Pancreas (tissue), 10 donors: ENCODE measurements around the gene DCLK2. TPM values are rescaled to one million over a fixed set of nuclear protein-coding genes. Genes with fewer than 3 reads are reported as not detected.

Experiments
- ATAC-seq, 4 donors: fragments of 200-7000 bp; cut with Tn5 transposase; one replicate each; pipeline versions ENCODE4 v1.8.0 to v1.9.1; 2020; ENCODE audit warnings: mild to moderate bottlenecking in 4 of 4, moderate library complexity in 4 of 4
- DNase-seq, 6 donors: peaks; one replicate each; pipeline ENCODE4 v3.0.0-alpha.2; 2020
- FAIRE-seq: peaks from 2 replicates; lab custom pipeline; 2012; peaks lifted over from hg19 to GRCh38; lab: Jason Lieb, UNC
- H3K27ac ChIP-seq, 4 donors: fragments of 200-600 bp; sonication (generic); 1 replicate in 3 of 4; 2 replicates in 1 of 4; pipeline versions ENCODE4 v1.5.0 to v1.8.0; 2020
- H3K27me3 ChIP-seq, 4 donors: fragments of 200-600 bp; one replicate each; pipeline ENCODE4 v1.8.0; 2021
- H3K36me3 ChIP-seq, 3 donors: fragments of 200-600 bp; sonication (generic) in 1 of 3; one replicate each; pipeline versions ENCODE4 v1.5.0 to v1.8.0; 2020 to 2021
- H3K4me1 ChIP-seq, 3 donors: fragments of 200-600 bp; one replicate each; pipeline ENCODE4 v1.8.0; 2021
- H3K4me3 ChIP-seq, 4 donors: fragments of 200-600 bp; sonication (generic) in 2 of 4; one replicate each; pipeline versions ENCODE4 v1.5.0 to v1.8.0; 2020 to 2021
- H3K9me3 ChIP-seq, 4 donors: fragments of 200-600 bp; one replicate each; pipeline ENCODE4 v1.8.0; 2021
- CTCF ChIP-seq, 4 donors: fragments of 200-600 bp; sonication (generic) in 3 of 4; IDR thresholded peaks; one replicate each; pipeline versions ENCODE4 v1.5.0 to v1.8.0; 2021; ENCODE audit warnings: antibody characterized with exemption in 4 of 4
- WGBS, 2 donors: extraction: QIAGEN DNeasy Blood & Tissue Kit; methylation state at CpG; one replicate each; pipeline ENCODE4 v1.1.7; 2013; 5-methylcytosine and 5-hydroxymethylcytosine counted together
- intact Hi-C, 3 donors: fragments of 100-400 bp; cut with DNase I; formaldehyde crosslinking; loops; one replicate each; pipeline versions ENCODE4 v1.11.1 to v1.14.2; 2022
- polyA plus RNA-seq, 2 donors: library from polyadenylated mRNA; stranded (reverse); fragments of 200-250 nt; gene quantifications; one replicate each; pipeline ENCODE4 v1.2.3, GENCODE V29; 2013
- total RNA-seq, 6 donors: library from RNA; stranded (reverse); fragmentation: NEBNext Ultra II Directional in 4 of 6; extraction: Animal tissue kit (Norgen Biotek cat#: 25700) in 4 of 6; gene quantifications; one replicate each; pipeline versions ENCODE4 v1.2.1 to v1.2.4, GENCODE V29; 2021 to 2023
- donor health status: healthy with polysubstance abuse.
- donor health status: DM: no; HTN: no; CAD: no; lungs with moderate emphysema.
- donor health status: DM: no; HTN: no; CAD: no.
- donor health status: control.
- donor health status: control.
- donor health status: Bipolar disorder and iron deficiency.
- donor health status: DM: yes; HTN: yes; CAD: no.
- donor health status: DM: no; HTN: no; CAD: no.
- donor health status: DM: no; HTN: no; CAD: no.
- donor health status: DM: yes; HTN: yes; CAD: no.

Gene DCLK2
- total and polyA plus RNA-seq, 8 donors, result 1.2 to 3.7 (median 1.8) TPM

DNA sequence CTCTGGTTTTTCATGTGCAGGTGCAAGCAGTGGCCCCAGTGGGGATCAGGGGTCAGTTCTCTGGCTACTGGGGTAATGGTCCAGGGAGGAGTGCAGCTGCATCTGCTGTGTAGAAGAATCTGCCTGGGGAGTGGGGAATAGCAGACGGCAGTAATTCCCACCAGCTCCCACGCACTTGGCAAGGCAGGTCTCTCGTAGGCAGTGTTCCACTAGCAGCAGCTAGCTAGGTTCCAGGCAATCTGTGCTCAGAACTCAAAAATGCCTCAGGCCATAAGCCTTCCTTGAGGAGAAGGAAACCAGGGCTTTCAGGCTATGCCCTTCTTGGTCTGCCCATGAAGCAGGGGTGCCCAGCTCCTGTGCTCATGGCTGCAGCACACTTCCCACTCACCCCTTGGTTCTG, 38.8 kb downstream of the DCLK2 start:
- Histone ChIP-seq H3K27me3 (no peaks in the 10 kb centered on the region), H3K4me1 (peaks cover 0 to 11% (median 5%) of the 10 kb centered on the region in 3 donors), H3K36me3 (no peaks in the 10 kb centered on the region), H3K27ac (no peak overlapping the region), H3K9me3 (no peaks in the 10 kb centered on the region), H3K4me3 (no peak overlapping the region)
- ATAC-seq, result peak in 1 of 4 donors; percentile 43
- intact Hi-C loops, result no loop called here
- 84 to 93% methylated on average over 3 of the region's 3 CpGs for WGBS, 2 donors
- TF ChIP-seq CTCF (IDR thresholded peaks at IDR 0.05), result no peak
- FAIRE-seq, result no peak
- peak in 1 of 6 donors; percentile 27 for DNase-seq

GRCh38 chr4:150117629-150118028, 39.4 kb downstream of the DCLK2 start:
- H3K9me3 ChIP-seq, result no peaks in the 10 kb centered on the region
- 92 to 93% methylated on average over 3 of the region's 3 CpGs for WGBS, 2 donors
- ATAC-seq (no peak), DNase-seq (no peak), FAIRE-seq (no peak)
- no peaks in the 10 kb centered on the region for H3K27me3 ChIP-seq
- no peak overlapping the region for H3K4me3 ChIP-seq
- no peak overlapping the region for H3K27ac ChIP-seq
- no peaks in the 10 kb centered on the region for H3K36me3 ChIP-seq
- TF ChIP-seq CTCF (IDR thresholded peaks at IDR 0.05), result no peak
- intact Hi-C loops, result no loop called here
- peaks cover 0 to 11% (median 5%) of the 10 kb centered on the region in 3 donors for H3K4me1 ChIP-seq

DNA sequence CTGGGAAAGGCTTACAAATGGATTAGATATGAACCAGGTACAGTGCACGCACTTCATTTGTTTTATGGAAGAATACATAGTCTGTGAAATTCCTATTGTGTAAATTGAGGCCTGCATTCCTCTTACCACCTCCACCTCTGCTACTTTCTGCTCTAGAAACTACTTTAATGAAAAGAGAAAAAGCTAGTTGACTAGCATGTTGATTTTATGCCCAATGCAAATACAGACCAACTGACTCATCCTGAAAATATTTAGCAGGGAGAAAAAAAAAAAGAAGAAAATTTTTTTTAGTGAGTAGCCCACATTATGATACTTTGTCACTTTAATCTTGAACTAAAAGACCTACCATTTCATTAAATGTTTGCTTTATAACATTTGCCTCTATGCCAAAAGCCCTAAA, 41.2 kb downstream of the DCLK2 start:
- 52 to 58% methylated on average over 1 of the region's 1 CpG for WGBS, 2 donors
- no peaks in the 10 kb centered on the region for H3K27me3 ChIP-seq
- peak; percentile 58 to 89 (median 70) for ATAC-seq
- H3K4me1 ChIP-seq, result peaks cover 0 to 11% (median 5%) of the 10 kb centered on the region in 3 donors
- no peaks in the 10 kb centered on the region for H3K9me3 ChIP-seq
- TF ChIP-seq CTCF (IDR thresholded peaks at IDR 0.05), result no peak
- DNase-seq, result no peak
- no peak overlapping the region for H3K4me3 ChIP-seq
- intact Hi-C loops, result no loop called here
- peak overlapping the region in 2 of 4 donors; percentile 3 to 34 for H3K27ac ChIP-seq
- no peak for FAIRE-seq
- H3K36me3 ChIP-seq, result no peaks in the 10 kb centered on the region

GRCh38 chr4:150123087-150123486, 44.8 kb downstream of the DCLK2 start:
- Histone ChIP-seq H3K27ac (no peak overlapping the region), H3K4me3 (no peak overlapping the region), H3K36me3 (no peaks in the 10 kb centered on the region), H3K27me3 (no peaks in the 10 kb centered on the region), H3K4me1 (peaks cover 0 to 13% (median 11%) of the 10 kb centered on the region in 3 donors), H3K9me3 (no peaks in the 10 kb centered on the region)
- WGBS, 2 donors, result 95 to 100% methylated on average over 2 of the region's 2 CpGs
- intact Hi-C loops, result no loop called here
- ATAC-seq, result no peak
- no peak for DNase-seq
- TF ChIP-seq CTCF (IDR thresholded peaks at IDR 0.05), result no peak
- no peak for FAIRE-seq

DNA sequence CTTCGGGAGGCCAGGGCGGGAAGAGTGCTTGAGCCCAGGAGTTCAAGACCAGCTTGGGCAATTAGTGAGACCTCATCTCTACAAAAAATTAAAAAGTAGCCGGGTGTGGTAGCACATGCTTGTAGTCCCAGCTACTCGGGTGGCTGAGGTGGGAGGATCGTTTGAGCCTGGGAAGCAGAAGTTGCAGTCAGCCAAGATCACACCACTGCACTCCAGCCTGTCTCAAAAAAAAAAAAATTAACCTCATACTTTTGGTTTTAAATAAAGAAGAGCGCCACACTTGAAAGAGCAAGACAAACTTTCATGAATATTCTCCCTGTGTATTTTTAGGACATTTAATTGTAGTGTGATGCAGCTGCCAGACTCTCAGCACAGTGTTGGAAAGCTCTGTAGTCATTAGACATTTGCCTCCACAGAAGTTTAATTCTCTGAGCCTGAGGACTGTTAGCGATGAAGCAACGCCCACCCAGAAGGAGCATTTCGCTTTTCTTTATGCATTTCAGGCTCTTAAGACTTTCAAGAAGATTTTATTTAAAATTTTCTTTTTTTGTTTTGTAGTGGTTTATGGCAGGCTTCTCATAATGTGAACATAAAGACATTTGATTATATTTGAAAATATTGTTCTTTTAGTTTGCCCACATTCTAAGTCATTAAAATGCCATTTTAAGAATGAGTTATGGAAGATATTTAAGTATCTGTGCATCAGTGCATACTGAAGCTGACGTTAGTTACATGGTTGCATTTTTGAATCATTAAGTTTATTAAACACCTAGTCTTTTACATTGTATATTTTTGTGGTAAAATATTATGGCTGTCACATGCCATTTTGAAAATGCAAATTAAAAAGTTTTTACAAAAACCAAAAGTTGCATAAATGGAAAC, 45.8 kb downstream of the DCLK2 start:
- WGBS, 2 donors, result 88 to 90% methylated on average over 10 of the region's 10 CpGs
- ATAC-seq (no peak), DNase-seq (no peak), FAIRE-seq (no peak)
- Histone ChIP-seq H3K27ac (no peak overlapping the region), H3K9me3 (no peaks in the 10 kb centered on the region), H3K4me1 (peaks cover 0 to 13% (median 10%) of the 10 kb centered on the region in 3 donors), H3K36me3 (no peaks in the 10 kb centered on the region), H3K27me3 (no peaks in the 10 kb centered on the region), H3K4me3 (no peak overlapping the region)
- intact Hi-C loops, result no loop called here
- TF ChIP-seq CTCF (IDR thresholded peaks at IDR 0.05), result no peak
